Peyer's patch (tissue), 4 donors: ENCODE results near the gene BBS4. TPM values are rescaled to one million over a fixed set of nuclear protein-coding genes. Genes with fewer than 3 reads are reported as not detected.
A peak's percentile ranks its signal among the peaks of the same experiment; 100 is the strongest.

Source experiments
- DNase-seq, 3 donors: peaks; one replicate each; pipeline ENCODE4 v3.0.0-alpha.2; 2017 to 2019
- H3K27ac ChIP-seq, 4 donors: fragments of 200-600 bp; sonication (generic); one replicate each; pipeline ENCODE4 v1.5.1; 2016 to 2019
- H3K27me3 ChIP-seq, 2 donors: fragments of 200-600 bp; sonication (generic); one replicate each; pipeline ENCODE4 v1.5.1; 2019
- H3K36me3 ChIP-seq, 3 donors: fragments of 200-600 bp; sonication (generic); one replicate each; pipeline ENCODE4 v1.5.1; 2016 to 2019
- H3K4me1 ChIP-seq, 4 donors: fragments of 200-600 bp; sonication (generic); one replicate each; pipeline ENCODE4 v1.5.1; 2016 to 2019
- H3K4me3 ChIP-seq, 4 donors: fragments of 200-600 bp; sonication (generic); 1 replicate in 3 of 4; 2 replicates in 1 of 4; pipeline ENCODE4 v1.5.1; 2016 to 2019; ENCODE audit warnings: mild to moderate bottlenecking in 1 of 4
- H3K9me3 ChIP-seq, 4 donors: fragments of 200-600 bp; sonication (generic); one replicate each; pipeline ENCODE4 v1.5.1; 2016 to 2019; ENCODE audit warnings: mild to moderate bottlenecking in 1 of 4
- POLR2A ChIP-seq, 2 donors: fragments of 450-650 bp; IDR thresholded peaks; one replicate each; pipeline ENCODE4 v1.5.1; 2017; ENCODE audit warnings: antibody characterized with exemption in 2 of 2, mild to moderate bottlenecking in 2 of 2, moderate library complexity in 2 of 2
- total RNA-seq, 4 donors: library from RNA; depleted of rRNA; stranded (reverse); fragments of >200 nt; gene quantifications; one replicate each; pipeline ENCODE4 v1.1.0, GENCODE V29; 2016
- TF ChIP-seq, protein P1 (sequence below), 6 experiments: fragments of 450-650 bp in 4 of 6; fragments of 200-600 bp in 2 of 6; sonication (generic) in 1 of 6; IDR thresholded peaks; one replicate each; pipeline ENCODE4 v1.5.1; 2017 to 2019; ENCODE audit warnings: antibody characterized with exemption in 6 of 6, mild to moderate bottlenecking in 3 of 6, moderate library complexity in 1 of 6

The BBS4 gene
- total RNA-seq, 4 donors from 2014 or later, result 13.8 to 37.3 (median 24.7) TPM

- Histone ChIP-seq H3K9me3 (no peaks in the 10 kb centered on the region), H3K4me3 (peak overlapping the region; percentile 87 to 98 (median 92)), H3K4me1 (peaks cover 2 to 27% (median 7%) of the 10 kb centered on the region in 4 donors), H3K36me3 (peaks cover 0 to 6% (median 0%) of the 10 kb centered on the region in 3 donors), H3K27ac (peak overlapping the region; percentile 93 to 96 (median 94)), H3K27me3 (no peaks in the 10 kb centered on the region)
- no peak for DNase-seq
- no peak for TF ChIP-seq POLR2A (IDR thresholded peaks at IDR 0.05)
- TF ChIP-seq, protein P1, sequence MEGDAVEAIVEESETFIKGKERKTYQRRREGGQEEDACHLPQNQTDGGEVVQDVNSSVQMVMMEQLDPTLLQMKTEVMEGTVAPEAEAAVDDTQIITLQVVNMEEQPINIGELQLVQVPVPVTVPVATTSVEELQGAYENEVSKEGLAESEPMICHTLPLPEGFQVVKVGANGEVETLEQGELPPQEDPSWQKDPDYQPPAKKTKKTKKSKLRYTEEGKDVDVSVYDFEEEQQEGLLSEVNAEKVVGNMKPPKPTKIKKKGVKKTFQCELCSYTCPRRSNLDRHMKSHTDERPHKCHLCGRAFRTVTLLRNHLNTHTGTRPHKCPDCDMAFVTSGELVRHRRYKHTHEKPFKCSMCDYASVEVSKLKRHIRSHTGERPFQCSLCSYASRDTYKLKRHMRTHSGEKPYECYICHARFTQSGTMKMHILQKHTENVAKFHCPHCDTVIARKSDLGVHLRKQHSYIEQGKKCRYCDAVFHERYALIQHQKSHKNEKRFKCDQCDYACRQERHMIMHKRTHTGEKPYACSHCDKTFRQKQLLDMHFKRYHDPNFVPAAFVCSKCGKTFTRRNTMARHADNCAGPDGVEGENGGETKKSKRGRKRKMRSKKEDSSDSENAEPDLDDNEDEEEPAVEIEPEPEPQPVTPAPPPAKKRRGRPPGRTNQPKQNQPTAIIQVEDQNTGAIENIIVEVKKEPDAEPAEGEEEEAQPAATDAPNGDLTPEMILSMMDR (IDR thresholded peaks at IDR 0.05), result no peak
Measured at GRCh38 chr15:72784456-72784876, 98.5 kb downstream of the BBS4 start.

GRCh38 chr15:72785432-72785831, 99.4 kb downstream of the BBS4 start:
- H3K4me3 ChIP-seq, result no peak overlapping the region
- peaks cover 2 to 27% (median 7%) of the 10 kb centered on the region in 4 donors for H3K4me1 ChIP-seq
- no peaks in the 10 kb centered on the region for H3K9me3 ChIP-seq
- H3K27me3 ChIP-seq, result no peaks in the 10 kb centered on the region
- no peak for DNase-seq
- H3K27ac ChIP-seq, result peak overlapping the region in 3 of 4 donors; percentile 93 to 95 (median 94)
- H3K36me3 ChIP-seq, result peaks cover 0 to under 1% (median 0%) of the 10 kb centered on the region in 3 donors
- TF ChIP-seq, protein P1 (IDR thresholded peaks at IDR 0.05), result no peak
- TF ChIP-seq POLR2A (IDR thresholded peaks at IDR 0.05), result no peak

DNA sequence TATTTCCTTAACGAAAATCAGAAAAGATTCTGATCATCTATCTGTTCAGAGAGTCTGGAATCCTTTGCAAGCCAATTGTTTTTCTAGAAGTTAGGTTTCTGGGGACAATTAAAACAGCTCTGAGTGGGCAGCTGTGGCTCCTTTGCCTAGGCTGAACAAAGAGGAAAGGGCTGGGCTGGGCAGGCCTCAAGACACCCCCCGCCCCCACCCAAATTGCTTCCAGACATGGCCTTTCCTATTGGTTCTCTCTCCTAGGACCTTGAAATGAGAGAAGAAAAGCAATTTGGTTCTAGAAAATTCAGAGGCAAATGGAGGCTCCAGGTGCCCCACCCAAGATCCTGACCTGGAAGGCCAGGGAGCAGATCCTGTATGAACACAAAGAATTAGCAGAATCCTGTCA, 99.8 kb downstream of the BBS4 start:
- Histone ChIP-seq H3K27ac (peak overlapping the region in 1 of 4 donors; percentile 93), H3K9me3 (no peaks in the 10 kb centered on the region), H3K4me1 (peaks cover 2 to 27% (median 7%) of the 10 kb centered on the region in 4 donors), H3K4me3 (no peak overlapping the region), H3K27me3 (no peaks in the 10 kb centered on the region), H3K36me3 (no peaks in the 10 kb centered on the region)
- TF ChIP-seq, protein P1 (IDR thresholded peaks at IDR 0.05), result no peak
- no peak for TF ChIP-seq POLR2A (IDR thresholded peaks at IDR 0.05)
- DNase-seq, result no peak

GRCh38 chr15:72786242-72786641, 100.2 kb downstream of the BBS4 start:
- Histone ChIP-seq H3K4me3 (no peak overlapping the region), H3K36me3 (no peaks in the 10 kb centered on the region), H3K27ac (no peak overlapping the region), H3K27me3 (no peaks in the 10 kb centered on the region), H3K9me3 (no peaks in the 10 kb centered on the region), H3K4me1 (peaks cover 2 to 24% (median 7%) of the 10 kb centered on the region in 4 donors)
- TF ChIP-seq, protein P1 (IDR thresholded peaks at IDR 0.05), result no peak
- no peak for TF ChIP-seq POLR2A (IDR thresholded peaks at IDR 0.05)
- no peak for DNase-seq

GRCh38 chr15:72786676-72787345, 100.8 kb downstream of the BBS4 start:
- no peak for DNase-seq
- TF ChIP-seq POLR2A (IDR thresholded peaks at IDR 0.05), result no peak
- TF ChIP-seq, protein P1 (IDR thresholded peaks at IDR 0.05), result no peak
- Histone ChIP-seq H3K9me3 (no peaks in the 10 kb centered on the region), H3K27ac (peak overlapping the region in 1 of 4 donors; percentile 19), H3K27me3 (no peaks in the 10 kb centered on the region), H3K4me3 (no peak overlapping the region), H3K36me3 (no peaks in the 10 kb centered on the region), H3K4me1 (peaks cover 2 to 19% (median 5%) of the 10 kb centered on the region in 4 donors)
